K562 (cell line): ENCODE results near the gene ZNF805.

Experiments
- ARID4B ChIP-seq: sonication (generic); formaldehyde crosslinking; IDR thresholded peaks from 2 replicates; pipeline ENCODE4 v1.8.0; 2022; ENCODE audit warnings: mild to moderate bottlenecking, missing genetic modification reagents
- ATF4 ChIP-seq: fragments of 450-650 bp; formaldehyde crosslinking; IDR thresholded peaks from 2 replicates; pipeline ENCODE4 v1.4.0; 2022; ENCODE audit warnings: mild to moderate bottlenecking, moderate library complexity
- BCOR ChIP-seq: fragments of 450-650 bp; IDR thresholded peaks from 2 replicates; pipeline ENCODE4 v1.6.1; 2016
- CTCF ChIP-seq, 3 experiments: IDR thresholded peaks in 2 of 3; conservative IDR thresholded peaks in 1 of 3; 2 replicates each; pipeline ENCODE4 v1.5.1; 2011 to 2012; ENCODE audit warnings: low read length in 3 of 3, mild to moderate bottlenecking in 3 of 3, control low read depth in 2 of 3, improper control_type of control experiment in 1 of 3, inconsistent platforms in 1 of 3, low read depth in 1 of 3, mixed read lengths in 1 of 3, moderate library complexity in 1 of 3; ENCODE audit not compliant: insufficient read depth in 2 of 3
- ETV5 ChIP-seq: sonication (generic); formaldehyde crosslinking; IDR thresholded peaks from 2 replicates; pipeline ENCODE4 v1.4.0; 2020; ENCODE audit warnings: low read depth, mild to moderate bottlenecking, missing genetic modification reagents
- FOSL1 ChIP-seq: fragments of 200-800 bp; sonication (Bioruptor generic); conservative IDR thresholded peaks from 2 replicates; pipeline ENCODE4 v1.6.1; 2016; ENCODE audit warnings: missing genetic modification characterization, missing compliant biosample characterization
- HOMEZ ChIP-seq: fragments of 250-450 bp; sonication (Bioruptor Pico); IDR thresholded peaks from 2 replicates; pipeline ENCODE4 v1.4.0; 2020; ENCODE audit warnings: mild to moderate bottlenecking, moderate library complexity
- KLF10 ChIP-seq: fragments of 250-450 bp; sonication (Bioruptor Pico); IDR thresholded peaks from 2 replicates; pipeline ENCODE4 v1.6.1; 2021; ENCODE audit warnings: matching md5 sums
- MED1 ChIP-seq: sonication (generic); formaldehyde crosslinking; IDR thresholded peaks from 2 replicates; pipeline ENCODE4 v1.8.1; 2023; ENCODE audit warnings: missing genetic modification reagents, borderline replicate concordance
- PCBP2 ChIP-seq: fragments of 200-400 bp; formaldehyde crosslinking; IDR thresholded peaks from 2 replicates; pipeline ENCODE4 v1.6.1; 2018; ENCODE audit warnings: low read length, low read depth, mild to moderate bottlenecking, moderate library complexity; ENCODE audit not compliant: poor library complexity, severe bottlenecking
- PTRF ChIP-seq: fragments of 450-650 bp; IDR thresholded peaks from 2 replicates; pipeline ENCODE4 v1.6.1; 2016; ENCODE audit warnings: mild to moderate bottlenecking, missing genetic modification characterization, missing compliant biosample characterization
- SP2 ChIP-seq: IDR thresholded peaks from 2 replicates; pipeline ENCODE4 v1.6.1; 2011; ENCODE audit warnings: mild to moderate bottlenecking, low read depth, low read length, moderate library complexity; ENCODE audit not compliant: poor library complexity, severe bottlenecking; ENCODE audit errors: extremely low read depth
- SRSF1 ChIP-seq: fragments of 200-400 bp; formaldehyde crosslinking; IDR thresholded peaks from 2 replicates; pipeline ENCODE4 v1.6.1; 2017; ENCODE audit warnings: mild to moderate bottlenecking, low read depth, low read length, moderate library complexity

GRCh38 chr19:57210381-57210780 is 30.1 kb upstream of the ZNF805 start:
- no peak for TF ChIP-seq KLF10 (CRISPR knock-in tag)
- no peak for TF ChIP-seq CTCF (IDR thresholded peaks at IDR 0.05 in 2 of 3, conservative IDR thresholded peaks at IDR 0.05 in 1 of 3; ENCODE audit: insufficient read depth in 2 of 3, low read depth in 1 of 3, low read length in 3 of 3)
- TF ChIP-seq SRSF1 = no peak
- TF ChIP-seq BCOR = no peak
- no peak for TF ChIP-seq ETV5 (CRISPR knock-in tag)
- TF ChIP-seq PCBP2 = no peak
- TF ChIP-seq ARID4B (CRISPR knock-in tag) = no peak
- no peak for TF ChIP-seq FOSL1 (tag)
- TF ChIP-seq HOMEZ (CRISPR knock-in tag) = no peak
- TF ChIP-seq ATF4 (CRISPR knock-in tag) = no peak
- no peak for TF ChIP-seq MED1 (CRISPR knock-in tag)
- TF ChIP-seq PTRF = no peak
- no peak for TF ChIP-seq SP2
